ENCODE results near the gene WWC1. TPM values are rescaled to one million over a fixed set of nuclear protein-coding genes. Genes with fewer than 3 reads are reported as not detected.

The WWC1 gene
- total RNA-seq, 1 donor from 2014 or later, result 48.6 TPM

DNA sequence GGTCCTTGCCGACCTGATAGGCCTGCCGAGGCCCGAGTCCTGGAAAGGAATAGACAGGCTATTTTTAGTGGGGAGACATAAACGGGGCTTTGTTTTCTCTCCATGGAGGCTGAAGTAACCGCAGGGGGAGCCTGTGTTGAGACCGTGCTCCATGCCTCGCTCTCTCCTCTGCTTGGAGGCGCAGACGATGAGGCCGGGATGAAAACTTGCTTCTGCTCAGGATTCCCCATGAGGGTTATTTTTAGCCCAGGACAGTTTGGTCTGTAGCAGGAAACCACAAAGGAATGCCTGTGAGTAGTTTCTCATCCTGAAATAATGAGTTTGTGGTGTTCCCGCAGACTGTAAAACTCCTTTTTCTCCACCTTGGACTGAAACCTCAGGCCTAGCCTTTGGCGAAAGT, 112.9 kb downstream of the WWC1 start:
- peak overlapping the region; percentile 68 for H3K27ac ChIP-seq (ENCODE audit: low read depth, low read length)
- H3K79me2 ChIP-seq (ENCODE audit: insufficient read depth, low read length), result no peaks in the 10 kb centered on the region
- H4K20me1 ChIP-seq (ENCODE audit: insufficient read depth, low read length), result peaks cover 6% of the 10 kb centered on the region
- H3K4me1 ChIP-seq (ENCODE audit: insufficient read depth, low read length), result peaks cover 36% of the 10 kb centered on the region
- Mint-ChIP-seq H3K36me3 (ENCODE audit: low read depth, unreplicated experiment) (peaks cover 13% of the 10 kb centered on the region), H3K9me3 (ENCODE audit: unreplicated experiment) (no peaks in the 10 kb centered on the region), H3K4me3 (ENCODE audit: unreplicated experiment) (no peak overlapping the region), H3K27ac (ENCODE audit: unreplicated experiment) (peak overlapping the region; percentile 96), H3K4me1 (ENCODE audit: low read depth, unreplicated experiment) (peaks cover 63% of the 10 kb centered on the region), H3K27me3 (ENCODE audit: low read depth, unreplicated experiment) (no peaks in the 10 kb centered on the region)
- peak overlapping the region; percentile 40 for H2AFZ ChIP-seq (ENCODE audit: low read depth, low read length)
- H3K27me3 ChIP-seq (ENCODE audit: insufficient read depth, low read length), result no peaks in the 10 kb centered on the region
- DNase-seq (ENCODE audit: low read depth), result peak; percentile 96
- peak overlapping the region; percentile 72 for H3K4me2 ChIP-seq (ENCODE audit: low read length)
- H3K36me3 ChIP-seq (ENCODE audit: insufficient read depth, low read length), result no peaks in the 10 kb centered on the region
- H3K4me3 ChIP-seq (ENCODE audit: insufficient read depth, low read depth, low read length), result no peak overlapping the region
- no peaks in the 10 kb centered on the region for H3K9me3 ChIP-seq (ENCODE audit: insufficient read depth, low read depth, low read length)
- TF ChIP-seq EZH2 (IDR thresholded peaks at IDR 0.05; ENCODE audit: insufficient read depth, low read length) (no peak), CTCF (IDR thresholded peaks at IDR 0.05; ENCODE audit: insufficient read depth, low read depth, low read length) (no peak)
- peak overlapping the region; percentile 61 for H3K9ac ChIP-seq (ENCODE audit: low read length)
- peak; percentile 99 for FAIRE-seq

DNA sequence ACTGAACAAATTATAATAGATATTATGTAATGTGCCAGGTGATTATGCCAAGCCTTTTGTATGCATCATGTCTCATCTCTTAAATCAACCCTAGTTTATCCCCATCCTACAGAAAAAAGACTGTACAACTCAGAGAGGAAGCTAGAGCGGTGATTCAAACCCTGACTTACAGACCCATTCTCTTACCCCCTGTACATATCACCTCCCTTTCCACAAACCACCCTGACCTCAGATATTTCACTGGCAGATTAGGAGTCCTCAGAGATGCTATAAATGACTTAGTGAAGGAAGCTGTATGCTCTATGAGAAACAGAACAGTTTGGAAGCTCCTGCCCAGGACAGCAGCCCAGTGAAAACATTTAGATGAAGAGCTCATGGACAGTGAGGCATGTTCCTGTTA, 115.8 kb downstream of the WWC1 start:
- Mint-ChIP-seq H3K4me3 (ENCODE audit: unreplicated experiment) (no peak overlapping the region), H3K9me3 (ENCODE audit: unreplicated experiment) (no peaks in the 10 kb centered on the region), H3K27me3 (ENCODE audit: low read depth, unreplicated experiment) (no peaks in the 10 kb centered on the region), H3K36me3 (ENCODE audit: low read depth, unreplicated experiment) (peaks cover 14% of the 10 kb centered on the region), H3K27ac (ENCODE audit: unreplicated experiment) (peak overlapping the region; percentile 6), H3K4me1 (ENCODE audit: low read depth, unreplicated experiment) (peaks cover 79% of the 10 kb centered on the region)
- peaks cover 50% of the 10 kb centered on the region for H3K4me1 ChIP-seq (ENCODE audit: insufficient read depth, low read length)
- no peaks in the 10 kb centered on the region for H3K36me3 ChIP-seq (ENCODE audit: insufficient read depth, low read length)
- H2AFZ ChIP-seq (ENCODE audit: low read depth, low read length), result no peak overlapping the region
- H3K79me2 ChIP-seq (ENCODE audit: insufficient read depth, low read length), result no peaks in the 10 kb centered on the region
- no peak overlapping the region for H3K4me2 ChIP-seq (ENCODE audit: low read length)
- H3K9ac ChIP-seq (ENCODE audit: low read length), result no peak overlapping the region
- FAIRE-seq (no peak), DNase-seq (ENCODE audit: low read depth) (peak; percentile 34)
- peaks cover 6% of the 10 kb centered on the region for H4K20me1 ChIP-seq (ENCODE audit: insufficient read depth, low read length)
- no peak overlapping the region for H3K4me3 ChIP-seq (ENCODE audit: insufficient read depth, low read depth, low read length)
- no peak overlapping the region for H3K27ac ChIP-seq (ENCODE audit: low read depth, low read length)
- H3K9me3 ChIP-seq (ENCODE audit: insufficient read depth, low read depth, low read length), result no peaks in the 10 kb centered on the region
- no peak for TF ChIP-seq EZH2 (IDR thresholded peaks at IDR 0.05; ENCODE audit: insufficient read depth, low read length)
- no peak for TF ChIP-seq CTCF (IDR thresholded peaks at IDR 0.05; ENCODE audit: insufficient read depth, low read depth, low read length)
- no peaks in the 10 kb centered on the region for H3K27me3 ChIP-seq (ENCODE audit: insufficient read depth, low read length)

DNA sequence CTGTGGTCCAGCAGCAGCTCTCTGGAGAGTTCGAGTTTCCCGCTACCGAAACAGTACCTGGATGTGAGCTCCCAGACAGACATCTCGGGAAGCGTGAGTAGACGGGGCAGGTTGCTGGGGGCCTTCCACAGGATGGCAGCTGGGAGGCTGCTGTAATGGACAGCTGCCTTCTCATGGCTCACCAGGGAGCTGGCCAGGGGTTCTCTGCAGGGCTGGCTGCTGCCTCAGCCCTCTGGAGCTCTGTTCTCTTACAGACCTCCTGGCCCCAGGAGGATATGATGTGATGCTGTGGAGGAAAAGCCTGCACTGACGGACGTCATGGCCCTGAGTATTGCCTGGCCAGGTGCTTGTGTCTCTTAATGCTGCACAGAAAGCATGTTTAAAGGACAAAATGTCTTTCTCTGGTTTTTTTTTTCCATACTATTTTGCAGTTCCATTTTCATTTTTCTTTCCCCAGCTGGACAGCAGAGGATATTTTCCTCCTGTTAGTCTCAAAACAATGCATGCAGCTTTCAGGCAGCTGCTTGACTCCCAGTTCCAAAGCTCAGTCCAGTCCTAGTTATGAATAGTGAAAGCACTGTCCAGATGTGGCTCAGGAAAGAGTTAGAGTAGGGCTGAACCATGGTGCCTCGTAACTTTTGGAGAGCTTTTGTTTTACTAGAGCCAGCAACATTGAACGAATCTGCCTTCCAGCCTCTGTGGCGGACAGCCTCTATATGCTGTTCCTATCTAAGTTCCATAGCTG, 117.3 kb downstream of the WWC1 start:
- Mint-ChIP-seq H3K27ac (ENCODE audit: unreplicated experiment) (peak overlapping the region; percentile 75), H3K9me3 (ENCODE audit: unreplicated experiment) (no peaks in the 10 kb centered on the region), H3K4me3 (ENCODE audit: unreplicated experiment) (peak overlapping the region; percentile 16), H3K27me3 (ENCODE audit: low read depth, unreplicated experiment) (no peaks in the 10 kb centered on the region), H3K36me3 (ENCODE audit: low read depth, unreplicated experiment) (peaks cover 18% of the 10 kb centered on the region), H3K4me1 (ENCODE audit: low read depth, unreplicated experiment) (peaks cover 70% of the 10 kb centered on the region)
- DNase-seq (ENCODE audit: low read depth), result no peak
- Histone ChIP-seq H3K9me3 (ENCODE audit: insufficient read depth, low read depth, low read length) (no peaks in the 10 kb centered on the region), H2AFZ (ENCODE audit: low read depth, low read length) (peak overlapping the region; percentile 2), H3K9ac (ENCODE audit: low read length) (peak overlapping the region; percentile 65), H3K4me2 (ENCODE audit: low read length) (peak overlapping the region; percentile 81), H3K27me3 (ENCODE audit: insufficient read depth, low read length) (no peaks in the 10 kb centered on the region), H3K4me1 (ENCODE audit: insufficient read depth, low read length) (peaks cover 46% of the 10 kb centered on the region), H3K79me2 (ENCODE audit: insufficient read depth, low read length) (no peaks in the 10 kb centered on the region), H4K20me1 (ENCODE audit: insufficient read depth, low read length) (peaks cover 6% of the 10 kb centered on the region), H3K4me3 (ENCODE audit: insufficient read depth, low read depth, low read length) (peak overlapping the region; percentile 47), H3K27ac (ENCODE audit: low read depth, low read length) (peak overlapping the region; percentile 61), H3K36me3 (ENCODE audit: insufficient read depth, low read length) (no peaks in the 10 kb centered on the region)
- TF ChIP-seq EZH2 (IDR thresholded peaks at IDR 0.05; ENCODE audit: insufficient read depth, low read length) (no peak), CTCF (IDR thresholded peaks at IDR 0.05; ENCODE audit: insufficient read depth, low read depth, low read length) (no peak)
- FAIRE-seq, result no peak
